Panc1 (cell line): ENCODE results near the gene MAMSTR.

Experiments
- CTCF ChIP-seq: fragments of 450-650 bp; IDR thresholded peaks from 2 replicates; pipeline ENCODE4 v1.5.1; 2017; ENCODE audit warnings: mild to moderate bottlenecking
- POLR2AphosphoS5 ChIP-seq: IDR thresholded peaks from 2 replicates; pipeline ENCODE4 v1.6.1; 2012; ENCODE audit warnings: mild to moderate bottlenecking, low read depth, low read length, moderate library complexity

- TF ChIP-seq POLR2AphosphoS5 (no peak), CTCF (no peak)
Observed at GRCh38 chr19:48671446-48671995, 48.0 kb downstream of the MAMSTR start.
